ENCODE results near the gene ROPN1L. TPM values are rescaled to one million over a fixed set of nuclear protein-coding genes. Genes with fewer than 3 reads are reported as not detected.

ROPN1L gene
- total RNA-seq, 4 donors from 2014 or later: 0.71 to 4.0 (median 1.0) TPM; not detected in 1

GRCh38 chr5:10478436-10478835 lies 36.8 kb downstream of the ROPN1L start:
- TF ChIP-seq CTCF (IDR thresholded peaks at IDR 0.05) (no peak), POLR2A (IDR thresholded peaks at IDR 0.05) (no peak)
- WGBS, 2 donors: 76 to 83% methylated on average over 5 of the region's 5 CpGs
- no peak overlapping the region for H3K4me3 ChIP-seq (ENCODE audit: low read depth, poor library complexity, severe bottlenecking)
- intact Hi-C loops (cut with DNase I; ENCODE audit: low total_unique reads): no loop called here
- DNase-seq (ENCODE audit: low spot score in 2 of 2): no peak

- WGBS, 2 donors: 49 to 64% methylated on average over 11 of the region's 11 CpGs
- no peak overlapping the region for H3K4me3 ChIP-seq (ENCODE audit: low read depth, poor library complexity, severe bottlenecking)
- intact Hi-C loops (cut with DNase I; ENCODE audit: low total_unique reads): no loop called here
- TF ChIP-seq CTCF (IDR thresholded peaks at IDR 0.05): no peak
- no peak for TF ChIP-seq POLR2A (IDR thresholded peaks at IDR 0.05)
- no peak for DNase-seq (ENCODE audit: low spot score in 2 of 2)
These were observed 37.6 kb downstream of the ROPN1L start for GRCh38 chr5:10479154-10479721.

- DNase-seq (ENCODE audit: low spot score in 2 of 2): no peak
- WGBS, 2 donors: 81 to 85% methylated on average over 12 of the region's 12 CpGs
- intact Hi-C loops (cut with DNase I; ENCODE audit: low total_unique reads): no loop called here
- H3K4me3 ChIP-seq (ENCODE audit: low read depth, poor library complexity, severe bottlenecking): no peak overlapping the region
- no peak for TF ChIP-seq CTCF (IDR thresholded peaks at IDR 0.05)
- TF ChIP-seq POLR2A (IDR thresholded peaks at IDR 0.05): no peak
These were observed 38.7 kb downstream of the ROPN1L start for GRCh38 chr5:10480237-10480985.

GRCh38 chr5:10481241-10481935 lies 39.7 kb downstream of the ROPN1L start:
- intact Hi-C loops (cut with DNase I; ENCODE audit: low total_unique reads): no loop called here
- no peak overlapping the region for H3K4me3 ChIP-seq (ENCODE audit: low read depth, poor library complexity, severe bottlenecking)
- 82 to 83% methylated on average over 10 of the region's 10 CpGs for WGBS, 2 donors
- TF ChIP-seq CTCF (IDR thresholded peaks at IDR 0.05) (no peak), POLR2A (IDR thresholded peaks at IDR 0.05) (no peak)
- DNase-seq (ENCODE audit: low spot score in 2 of 2): no peak

GRCh38 chr5:10482791-10483530 lies 41.3 kb downstream of the ROPN1L start:
- 87 to 89% methylated on average over 12 of the region's 12 CpGs for WGBS, 2 donors
- no peak overlapping the region for H3K4me3 ChIP-seq (ENCODE audit: low read depth, poor library complexity, severe bottlenecking)
- intact Hi-C loops (cut with DNase I; ENCODE audit: low total_unique reads): no loop called here
- no peak for DNase-seq (ENCODE audit: low spot score in 2 of 2)
- TF ChIP-seq POLR2A (IDR thresholded peaks at IDR 0.05): no peak
- TF ChIP-seq CTCF (IDR thresholded peaks at IDR 0.05): no peak

Measured in lower leg skin (tissue), 4 donors.